Kidney capillary endothelial cell (primary cell): Measurements from ENCODE around the gene PRPF8.
A peak's percentile ranks its signal among the peaks of the same experiment; 100 is the strongest.
"Not testable (repeated sequence)": the region's sequence is repeated elsewhere in the genome, so short reads cannot be mapped to it uniquely, and the experiment has no call there.

Source experiments
- DNase-seq: peaks from one replicate; pipeline ENCODE4 v3.0.0-alpha.2; 2018; ENCODE audit warnings: low spot score

PRPF8 gene

DNA sequence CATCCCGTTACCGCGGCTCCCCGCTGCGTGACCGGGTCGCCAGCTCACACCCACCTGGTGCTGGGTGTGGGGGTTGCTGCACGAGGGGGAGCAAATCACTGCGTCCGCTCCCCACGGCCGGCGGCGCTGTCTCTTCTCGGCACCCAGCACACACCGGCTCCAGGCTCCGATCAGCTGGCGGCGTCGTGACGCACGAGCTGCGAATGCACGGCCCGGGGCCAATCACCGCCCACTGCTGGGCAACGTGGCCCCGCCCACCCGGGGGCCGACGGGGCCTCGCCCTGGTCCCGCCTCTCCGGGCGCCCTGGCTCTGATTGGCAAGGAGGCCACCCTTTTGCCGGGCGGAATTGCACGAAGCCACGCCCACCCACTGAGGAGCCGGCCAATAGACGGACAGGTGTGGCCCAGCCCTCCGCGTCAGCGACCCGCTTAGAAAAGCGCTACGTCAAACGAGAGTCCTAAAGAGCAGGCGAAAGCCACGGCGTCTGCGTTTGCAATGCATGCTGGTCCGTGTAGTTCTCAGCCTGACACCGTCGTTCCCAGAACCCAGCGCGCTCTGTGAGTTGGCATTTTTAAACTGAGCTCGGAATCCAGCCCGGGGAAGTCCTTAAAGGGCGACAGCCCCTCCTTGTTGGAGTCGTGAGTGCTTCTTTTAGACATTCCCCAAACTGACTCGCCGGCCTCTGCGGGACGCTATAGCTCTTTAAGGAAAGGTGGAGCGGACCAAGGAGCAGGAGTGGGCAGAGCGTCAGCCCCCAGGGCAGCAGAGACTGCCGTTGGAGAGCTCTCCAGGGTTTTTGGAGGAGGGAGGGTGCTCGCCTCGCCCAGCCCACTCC lies 31.6 kb upstream of the PRPF8 start:
- DNase-seq, result peak; percentile 99

GRCh38 chr17:1715803-1716075 lies 31.1 kb upstream of the PRPF8 start:
- DNase-seq, result no peak

- DNase-seq, result peak; percentile 89
Measured at GRCh38 chr17:1714980-1715802, 30.5 kb upstream of the PRPF8 start.

- DNase-seq, result peak; percentile 88
Measured at GRCh38 chr17:1714427-1714979, 29.8 kb upstream of the PRPF8 start.

DNA sequence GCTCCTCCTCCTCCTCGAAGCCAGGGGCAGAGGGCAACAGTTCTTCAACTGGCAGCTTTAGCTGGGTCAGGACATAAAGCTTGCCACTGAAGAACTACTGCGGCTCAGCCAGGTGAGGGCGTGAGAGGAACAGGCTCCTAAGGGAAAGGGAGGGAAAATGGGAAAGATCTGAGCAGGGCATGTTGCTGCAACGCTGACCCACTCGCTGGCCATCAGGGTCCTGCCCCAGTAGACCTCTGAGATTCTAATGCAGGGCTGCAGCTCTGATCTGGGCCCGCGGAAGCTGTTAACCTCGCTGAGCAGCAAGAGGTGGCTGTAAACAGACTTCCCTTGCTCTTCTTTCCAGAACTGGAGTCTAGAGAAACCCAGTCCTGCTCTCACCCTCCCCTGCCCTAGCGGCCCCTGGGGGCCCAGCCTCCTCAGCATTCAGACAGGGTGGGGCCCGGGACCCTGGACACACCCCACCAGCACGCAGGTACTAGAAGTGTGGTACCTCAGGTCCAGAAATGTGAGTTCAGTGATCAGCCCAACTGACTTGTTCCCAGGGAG lies 29.3 kb upstream of the PRPF8 start:
- no peak for DNase-seq

DNA sequence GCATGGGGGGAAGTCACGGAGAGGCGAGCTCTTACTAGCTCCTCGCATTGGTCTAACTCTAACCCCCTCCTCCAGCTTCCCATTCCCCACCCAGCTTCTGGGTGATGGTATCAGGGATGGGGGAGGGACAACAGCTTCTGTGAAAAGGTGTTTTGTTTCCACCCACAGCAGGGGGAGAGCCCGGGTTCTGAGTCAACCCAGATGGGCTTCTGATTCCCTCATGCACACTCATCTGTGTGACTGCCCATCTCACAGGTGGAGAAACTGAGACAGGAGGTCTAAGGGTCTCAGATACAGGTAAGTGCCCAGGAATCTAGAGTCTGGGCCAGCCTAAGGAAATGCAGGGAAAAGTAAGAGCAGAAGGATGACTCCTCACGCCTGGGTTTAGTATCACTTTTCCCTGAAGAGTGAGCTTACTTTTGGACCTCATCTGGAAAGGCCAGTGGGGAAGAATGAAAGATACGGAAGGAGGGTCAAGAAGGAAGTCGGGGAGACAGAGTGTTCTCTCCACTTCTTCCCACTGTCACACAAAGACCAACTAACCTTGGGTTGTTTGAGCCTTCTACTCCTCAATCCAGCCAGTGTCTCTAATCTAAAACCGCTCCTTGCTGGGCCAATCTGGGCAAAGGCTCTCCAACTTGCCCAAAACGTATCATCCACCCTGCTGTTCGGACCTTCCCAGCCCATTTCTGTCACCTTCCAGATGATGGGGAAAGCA lies 28.7 kb upstream of the PRPF8 start:
- no peak for DNase-seq

- DNase-seq, result no peak
Measured at GRCh38 chr17:1712271-1712670, 27.6 kb upstream of the PRPF8 start.

DNA sequence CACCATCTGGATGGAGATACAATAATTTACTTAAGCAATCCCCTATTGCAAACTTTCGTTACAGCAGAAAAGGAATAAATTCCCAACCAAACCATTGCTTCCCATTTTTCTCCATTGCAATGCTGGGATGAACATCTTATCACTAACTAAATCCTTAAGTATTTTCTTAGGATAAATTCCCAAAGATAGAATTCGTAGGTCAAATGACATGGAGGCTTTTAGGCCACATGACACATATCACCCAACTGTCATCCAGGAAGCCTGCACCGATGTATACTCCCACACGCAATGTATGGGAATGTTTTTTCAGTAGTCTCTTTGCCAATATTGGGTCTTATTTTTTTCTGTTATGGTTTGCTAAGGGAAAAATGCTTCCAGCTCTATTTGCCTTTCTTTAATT lies 27.1 kb upstream of the PRPF8 start:
- DNase-seq, result no peak

- no peak for DNase-seq
Measured at GRCh38 chr17:1710807-1711553, 26.3 kb upstream of the PRPF8 start.

GRCh38 chr17:1709971-1710806 lies 25.5 kb upstream of the PRPF8 start, which contains the start of gene TLCD2:
TSS of gene TLCD2 (minus strand) at chr17:1710377. CDS start at chr17:1710242, 135 bp downstream.
- no peak for DNase-seq

DNA sequence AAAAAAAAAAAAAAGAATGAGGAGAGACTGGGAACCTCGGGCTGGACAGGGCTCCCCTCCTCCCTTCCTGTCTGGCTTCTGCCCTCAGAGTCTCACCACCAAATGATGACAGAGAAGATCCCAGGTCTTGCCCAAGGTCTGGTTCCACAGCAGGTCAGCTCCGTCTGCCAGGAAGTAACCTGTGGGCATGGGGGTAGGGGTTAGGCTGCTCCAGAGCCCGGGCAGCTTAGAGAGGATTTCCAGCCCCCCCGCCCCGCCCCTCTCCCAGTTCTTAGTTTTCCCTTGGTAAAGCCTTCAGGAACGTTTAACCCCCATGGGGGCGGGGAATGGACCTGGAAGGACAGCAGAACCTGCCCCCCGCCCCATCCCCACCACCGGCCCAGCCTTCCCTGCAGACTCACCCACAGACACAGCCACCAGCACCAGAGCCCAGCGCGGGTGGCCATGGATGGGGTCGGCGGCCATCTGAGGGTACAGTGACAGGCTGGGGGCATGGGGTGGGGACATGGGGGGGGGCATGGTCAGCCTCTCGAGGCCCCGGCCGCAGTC lies 24.8 kb upstream of the PRPF8 start:
- no peak for DNase-seq

GRCh38 chr17:1708791-1709346 lies 24.2 kb upstream of the PRPF8 start:
- DNase-seq, result not testable (repeated sequence)

GRCh38 chr17:1707107-1707506 lies 22.4 kb upstream of the PRPF8 start:
- DNase-seq, result no peak

DNA sequence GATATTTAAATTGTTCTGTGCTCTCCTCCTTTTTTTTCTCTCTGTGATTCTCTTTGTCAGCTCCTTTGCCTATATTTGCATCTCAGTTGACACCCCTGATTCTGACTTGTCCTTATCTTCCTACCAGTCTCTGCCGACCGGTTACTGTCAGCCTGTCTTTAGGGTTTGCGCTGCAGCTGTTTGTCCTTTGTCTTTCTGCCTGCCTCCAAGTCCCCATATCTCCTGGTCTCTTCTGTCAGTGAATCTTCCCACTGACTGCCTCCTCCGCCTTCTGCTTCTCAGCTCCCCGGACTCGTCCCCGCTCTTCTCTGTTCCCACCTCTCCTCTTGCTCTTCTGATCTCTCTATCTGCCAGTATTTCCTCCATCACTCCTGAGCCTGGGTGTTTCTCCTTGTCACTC lies 20.3 kb upstream of the PRPF8 start:
- no peak for DNase-seq

- DNase-seq, result no peak
Measured at GRCh38 chr17:1703063-1703462, 18.4 kb upstream of the PRPF8 start.

GRCh38 chr17:1699891-1700290 lies 15.2 kb upstream of the PRPF8 start:
- DNase-seq, result not testable (repeated sequence)

- DNase-seq, result no peak
Measured at GRCh38 chr17:1697681-1698080, 13.0 kb upstream of the PRPF8 start.

DNA sequence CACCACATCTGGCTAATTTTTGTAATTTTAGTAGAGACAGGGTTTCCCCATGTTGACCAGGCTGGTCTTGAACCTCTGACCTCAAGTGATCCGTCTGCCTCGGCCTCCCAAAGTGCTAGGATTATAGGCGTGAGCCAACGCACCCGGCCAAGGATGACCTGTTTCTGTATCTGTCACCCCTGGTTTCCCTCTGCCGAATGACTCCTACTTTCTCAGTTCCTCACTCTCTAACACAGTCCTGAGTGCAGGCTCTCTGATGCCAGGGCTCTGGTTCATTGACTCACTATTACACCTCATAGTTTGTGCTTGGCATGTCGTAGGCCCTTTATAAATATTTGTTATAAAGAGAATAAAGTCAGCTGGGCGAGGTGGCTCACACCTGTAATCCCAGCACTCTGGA lies 10.7 kb upstream of the PRPF8 start:
- DNase-seq, result no peak

- DNase-seq, result no peak
Measured at GRCh38 chr17:1693339-1693738, 8.7 kb upstream of the PRPF8 start.
